CD4-positive, alpha-beta T cell treated with Interleukin-21 for 1 hour (primary cell): ENCODE measurements around the gene BEST2.
"Not testable (repeated sequence)": the region's sequence is repeated elsewhere in the genome, so short reads cannot be mapped to it uniquely, and the experiment has no call there.

Experiments used
- DNase-seq: peaks from one replicate; pipeline ENCODE4 v3.0.0-alpha.2; 2020

BEST2 gene

GRCh38 chr19:12751635-12752034 is at the start of gene BEST2:
Gene BEST2 (plus strand): TSS chr19:12751791. CDS start chr19:12752593, 802 bp downstream.
- no peak for DNase-seq

- DNase-seq, result peak; percentile 16
Measured at GRCh38 chr19:12703046-12703445, 48.5 kb upstream of the BEST2 start.

- DNase-seq, result no peak
Measured at GRCh38 chr19:12705169-12705568, 46.4 kb upstream of the BEST2 start.

GRCh38 chr19:12705654-12706331 is 45.8 kb upstream of the BEST2 start:
- no peak for DNase-seq

GRCh38 chr19:12706332-12706718 is 45.3 kb upstream of the BEST2 start:
- no peak for DNase-seq

- no peak for DNase-seq
Measured at GRCh38 chr19:12708641-12709040, 43.0 kb upstream of the BEST2 start.

GRCh38 chr19:12711187-12711586 is 40.4 kb upstream of the BEST2 start:
- no peak for DNase-seq

GRCh38 chr19:12712077-12712476 is 39.5 kb upstream of the BEST2 start:
- peak; percentile 25 for DNase-seq

- DNase-seq, result not testable (repeated sequence)
Measured at GRCh38 chr19:12713304-12713703, 38.3 kb upstream of the BEST2 start.

- no peak for DNase-seq
Measured at GRCh38 chr19:12715102-12715501, 36.5 kb upstream of the BEST2 start.

GRCh38 chr19:12715929-12716328 is 35.7 kb upstream of the BEST2 start:
- DNase-seq, result no peak

GRCh38 chr19:12720296-12720695 is 31.3 kb upstream of the BEST2 start:
- no peak for DNase-seq

- no peak for DNase-seq
Measured at GRCh38 chr19:12720851-12721655, 30.5 kb upstream of the BEST2 start.

- peak; percentile 61 for DNase-seq
Measured at GRCh38 chr19:12721656-12722565, 29.7 kb upstream of the BEST2 start.

GRCh38 chr19:12722566-12723380 is 28.8 kb upstream of the BEST2 start:
- peak; percentile 97 for DNase-seq

- DNase-seq, result no peak
Measured at GRCh38 chr19:12723381-12723640, 28.3 kb upstream of the BEST2 start.

- DNase-seq, result peak; percentile 68
Measured at GRCh38 chr19:12723641-12724426, 27.8 kb upstream of the BEST2 start, which contains the start of gene TNPO2. Gene TNPO2 (minus strand): TSS chr19:12723932. CDS start chr19:12720977, 2,955 bp downstream.

- DNase-seq, result not testable (repeated sequence)
Measured at GRCh38 chr19:12725612-12726011, 26.0 kb upstream of the BEST2 start.

- DNase-seq, result no peak
Measured at GRCh38 chr19:12726988-12727316, 24.6 kb upstream of the BEST2 start.

GRCh38 chr19:12727745-12728433 is 23.7 kb upstream of the BEST2 start:
- DNase-seq, result no peak

- DNase-seq, result no peak
Measured at GRCh38 chr19:12730064-12730463, 21.5 kb upstream of the BEST2 start.
